GM23248 (cell line): ENCODE results near the gene RALGDS.

ENCODE experiments used
- EZH2 ChIP-seq: fragments of 200-600 bp; sonication (generic); IDR thresholded peaks from 2 replicates; pipeline ENCODE4 v1.6.1; 2018; ENCODE audit warnings: antibody characterized with exemption, mild to moderate bottlenecking; ENCODE audit not compliant: insufficient read depth, poor library complexity, severe bottlenecking
- EZH2phosphoT487 ChIP-seq: fragments of 200-600 bp; sonication (generic); IDR thresholded peaks from 2 replicates; pipeline ENCODE4 v1.6.1; 2018; ENCODE audit warnings: antibody characterized with exemption, moderate library complexity, mild to moderate bottlenecking, low read depth; ENCODE audit not compliant: insufficient read depth

- TF ChIP-seq EZH2, result no peak
- no peak for TF ChIP-seq EZH2phosphoT487
Observed at GRCh38 chr9:133122605-133122934, 1.5 kb upstream of the RALGDS start.
